Mesendoderm (in vitro differentiated cells): Measurements from ENCODE around the gene ATP6V0E1.

Experiments used
- DNase-seq: peaks from one replicate; pipeline ENCODE4 v3.0.0; 2013
- H2AK5ac ChIP-seq: 2 replicates; pipeline ENCODE4 v1.6.1; 2013; ENCODE audit warnings: low read length, inconsistent platforms
- H2BK120ac ChIP-seq: 2 replicates; pipeline ENCODE4 v1.6.1; 2013; ENCODE audit warnings: low read depth, mild to moderate bottlenecking, low read length, moderate library complexity, mixed read lengths
- H2BK15ac ChIP-seq: replicated peaks from 2 replicates; pipeline ENCODE4 v1.6.1; 2013; ENCODE audit warnings: low read depth, mild to moderate bottlenecking, moderate library complexity
- H2BK5ac ChIP-seq: 2 replicates; pipeline ENCODE4 v1.6.1; 2013; ENCODE audit warnings: low read length, inconsistent platforms
- H3K18ac ChIP-seq: 2 replicates; pipeline ENCODE4 v1.6.1; 2013; ENCODE audit warnings: mild to moderate bottlenecking, low read length, mixed read lengths
- H3K23ac ChIP-seq: one replicate; pipeline ENCODE4 v1.6.1; 2013; ENCODE audit warnings: low read length
- H3K27ac ChIP-seq: 2 replicates; pipeline ENCODE4 v1.5.1; 2013; ENCODE audit warnings: low read depth, mild to moderate bottlenecking, inconsistent platforms, low read length, moderate library complexity
- H3K27me3 ChIP-seq: 2 replicates; pipeline ENCODE4 v1.6.1; 2013; ENCODE audit warnings: low read length, control low read depth, mild to moderate bottlenecking, inconsistent platforms; ENCODE audit not compliant: insufficient read depth, poor library complexity
- H3K36me3 ChIP-seq: 2 replicates; pipeline ENCODE4 v1.6.1; 2013; ENCODE audit warnings: low read length, inconsistent platforms; ENCODE audit not compliant: control insufficient read depth, insufficient read depth
- H3K4ac ChIP-seq: one replicate; pipeline ENCODE4 v1.6.1; 2013; ENCODE audit warnings: low read depth, mild to moderate bottlenecking, low read length, moderate library complexity
- H3K4me1 ChIP-seq: 2 replicates; pipeline ENCODE4 v1.6.1; 2013; ENCODE audit warnings: low read depth, low read length, inconsistent platforms; ENCODE audit not compliant: control insufficient read depth
- H3K4me2 ChIP-seq: 2 replicates; pipeline ENCODE4 v1.6.1; 2013; ENCODE audit warnings: low read length
- H3K4me3 ChIP-seq: 2 replicates; pipeline ENCODE4 v1.5.1; 2013; ENCODE audit warnings: mild to moderate bottlenecking, low read length
- H3K56ac ChIP-seq: one replicate; pipeline ENCODE4 v1.6.1; 2013; ENCODE audit warnings: low read length
- H3K79me1 ChIP-seq: 2 replicates; pipeline ENCODE4 v1.6.1; 2013; ENCODE audit warnings: low read length, inconsistent platforms
- H3K79me2 ChIP-seq: 2 replicates; pipeline ENCODE4 v1.6.1; 2013; ENCODE audit warnings: mild to moderate bottlenecking, low read length; ENCODE audit not compliant: control insufficient read depth, insufficient read depth
- H3K9ac ChIP-seq: 2 replicates; pipeline ENCODE4 v1.6.1; 2013; ENCODE audit warnings: low read length, inconsistent platforms
- H4K5ac ChIP-seq: one replicate; pipeline ENCODE4 v1.6.1; 2013; ENCODE audit warnings: low read length
- H4K8ac ChIP-seq: one replicate; pipeline ENCODE4 v1.6.1; 2013; ENCODE audit warnings: low read depth, mild to moderate bottlenecking, control low read depth, low read length, moderate library complexity
- WGBS: extraction: QIAGEN DNeasy Blood & Tissue Kit; methylation state at CpG from one replicate; pipeline ENCODE4 v1.1.7; 2013; ENCODE audit warnings: low lambda C conversion rate, missing lambda C conversion rate; ENCODE audit not compliant: insufficient coverage; ENCODE audit errors: extremely low coverage; 5-methylcytosine and 5-hydroxymethylcytosine counted together

The ATP6V0E1 gene

DNA sequence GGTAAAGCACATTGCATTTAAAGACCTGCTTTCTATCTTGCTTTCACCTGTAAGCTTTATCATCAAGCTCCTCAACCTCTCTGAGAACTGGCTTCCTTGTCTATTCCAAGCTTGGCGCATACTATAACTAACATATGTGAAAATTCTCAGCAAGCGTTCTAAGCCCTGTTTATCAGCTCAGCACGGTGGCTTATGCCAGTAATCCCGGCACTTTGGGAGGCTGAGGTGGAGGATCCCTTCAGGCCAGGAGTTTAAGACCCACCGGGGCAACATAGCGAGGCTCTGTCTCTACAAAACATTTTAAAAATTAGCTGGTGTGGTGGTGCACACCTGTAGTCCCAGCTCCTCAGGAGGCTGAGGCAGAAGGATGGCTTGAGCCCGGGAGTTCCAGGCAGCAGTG lies 1.6 kb upstream of the ATP6V0E1 start:
- no peak overlapping the region for H3K4me3 ChIP-seq
- H3K36me3 ChIP-seq: no peaks in the 10 kb centered on the region
- H3K56ac ChIP-seq: no peak overlapping the region
- no peak for DNase-seq
- no peak overlapping the region for H3K27ac ChIP-seq
- WGBS: no CpG with 5 or more reads among the region's 7 CpGs
- no peak overlapping the region for H2BK120ac ChIP-seq
- H2BK15ac ChIP-seq: no peak overlapping the region
- H3K79me1 ChIP-seq: peaks cover 6% of the 10 kb centered on the region
- no peaks in the 10 kb centered on the region for H3K27me3 ChIP-seq
- peaks cover 19% of the 10 kb centered on the region for H3K79me2 ChIP-seq
- H3K9ac ChIP-seq: no peak overlapping the region
- no peaks in the 10 kb centered on the region for H3K4me1 ChIP-seq
- H3K23ac ChIP-seq: no peak overlapping the region
- H4K8ac ChIP-seq: no peak overlapping the region
- H3K18ac ChIP-seq: no peak overlapping the region
- no peak overlapping the region for H3K4ac ChIP-seq
- no peak overlapping the region for H2BK5ac ChIP-seq
- H4K5ac ChIP-seq: no peak overlapping the region
- H3K4me2 ChIP-seq: no peak overlapping the region
- no peak overlapping the region for H2AK5ac ChIP-seq

GRCh38 chr5:172984244-172984953 lies 828 bp downstream of the ATP6V0E1 start:
- DNase-seq: peak; percentile 95
- H3K4me3 ChIP-seq: peak overlapping the region; percentile 98
- no peaks in the 10 kb centered on the region for H3K4me1 ChIP-seq

DNA sequence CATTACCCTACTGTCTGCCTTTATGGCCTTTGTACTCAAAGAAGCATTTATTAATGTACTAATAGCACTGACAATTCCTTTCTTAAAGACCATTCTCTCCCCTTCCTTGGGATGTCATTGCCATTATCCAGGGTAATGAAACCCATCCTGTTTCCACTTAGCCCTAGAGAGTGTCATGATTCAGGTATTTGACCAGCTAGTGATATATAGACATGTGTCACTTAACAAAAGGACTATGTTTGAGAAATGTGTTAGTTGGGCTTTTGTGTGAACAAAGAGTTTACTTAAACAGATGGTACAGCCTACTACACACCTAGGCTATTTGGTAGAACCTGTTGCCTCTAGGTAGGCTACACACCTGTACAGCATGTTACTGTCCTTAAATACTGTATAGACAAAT lies 2.0 kb downstream of the ATP6V0E1 start:
- Histone ChIP-seq H3K23ac (no peak overlapping the region), H3K27me3 (no peaks in the 10 kb centered on the region), H3K4me2 (peak overlapping the region; percentile 4), H2BK120ac (no peak overlapping the region), H3K9ac (no peak overlapping the region), H2BK15ac (no peak overlapping the region), H2AK5ac (no peak overlapping the region), H3K18ac (no peak overlapping the region), H3K56ac (no peak overlapping the region), H3K36me3 (no peaks in the 10 kb centered on the region), H3K79me1 (peaks cover 7% of the 10 kb centered on the region), H3K4me3 (no peak overlapping the region), H3K4ac (no peak overlapping the region), H3K27ac (no peak overlapping the region), H4K8ac (no peak overlapping the region), H2BK5ac (no peak overlapping the region), H3K79me2 (peaks cover 31% of the 10 kb centered on the region), H3K4me1 (no peaks in the 10 kb centered on the region), H4K5ac (no peak overlapping the region)
- no peak for DNase-seq

More at GRCh38 chr5:172984244-172984953, 828 bp downstream of the ATP6V0E1 start:
- peak overlapping the region; percentile 91 for H3K9ac ChIP-seq
- H3K4me2 ChIP-seq: peak overlapping the region; percentile 75
- H4K8ac ChIP-seq: no peak overlapping the region
- H3K18ac ChIP-seq: no peak overlapping the region
- peaks cover 29% of the 10 kb centered on the region for H3K79me2 ChIP-seq
- WGBS: no CpG with 5 or more reads among the region's 15 CpGs
- no peaks in the 10 kb centered on the region for H3K36me3 ChIP-seq
- H2BK120ac ChIP-seq: no peak overlapping the region
- H3K56ac ChIP-seq: peak overlapping the region; percentile 97
- no peak overlapping the region for H2AK5ac ChIP-seq
- no peak overlapping the region for H3K4ac ChIP-seq
- H3K27ac ChIP-seq: peak overlapping the region; percentile 17
- H2BK15ac ChIP-seq: no peak overlapping the region
- no peak overlapping the region for H3K23ac ChIP-seq
- H4K5ac ChIP-seq: no peak overlapping the region
- no peak overlapping the region for H2BK5ac ChIP-seq
- H3K27me3 ChIP-seq: no peaks in the 10 kb centered on the region
- peaks cover 6% of the 10 kb centered on the region for H3K79me1 ChIP-seq

DNA sequence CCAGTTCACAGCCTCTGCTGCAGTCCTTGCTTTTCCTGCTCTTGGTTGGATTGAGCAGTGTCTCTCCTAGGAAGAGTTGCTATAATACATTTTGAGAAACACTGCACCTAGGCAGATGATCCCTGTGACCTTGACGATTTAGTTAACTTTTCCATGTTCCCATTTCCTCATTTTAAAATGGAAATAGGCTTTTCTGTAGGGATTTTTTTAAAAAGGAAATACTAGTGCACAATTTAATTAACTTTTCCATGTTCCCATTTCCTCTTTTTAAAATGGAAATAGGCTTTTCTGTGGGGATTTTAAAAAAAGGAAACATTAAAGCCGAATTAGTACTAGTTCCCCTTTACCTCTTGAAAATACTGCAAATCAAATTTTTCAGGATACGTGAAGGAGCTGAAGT lies 4.7 kb downstream of the ATP6V0E1 start:
- peaks cover 11% of the 10 kb centered on the region for H3K79me1 ChIP-seq

GRCh38 chr5:172990776-172991175 lies 7.2 kb downstream of the ATP6V0E1 start:
- Histone ChIP-seq H3K27ac (no peak overlapping the region), H2BK5ac (no peak overlapping the region), H4K8ac (no peak overlapping the region), H3K18ac (no peak overlapping the region), H3K4me3 (no peak overlapping the region), H2BK15ac (no peak overlapping the region), H4K5ac (no peak overlapping the region), H3K56ac (no peak overlapping the region), H2BK120ac (no peak overlapping the region), H3K23ac (no peak overlapping the region), H3K4me2 (no peak overlapping the region), H3K79me1 (peaks cover 10% of the 10 kb centered on the region), H3K9ac (no peak overlapping the region), H3K79me2 (peaks cover 23% of the 10 kb centered on the region), H3K27me3 (no peaks in the 10 kb centered on the region), H3K36me3 (peaks cover 2% of the 10 kb centered on the region), H3K4me1 (no peaks in the 10 kb centered on the region), H3K4ac (no peak overlapping the region), H2AK5ac (no peak overlapping the region)
- DNase-seq: no peak
- no CpG with 5 or more reads among the region's 8 CpGs for WGBS

More for the DNA sequence above, 4.7 kb downstream of the ATP6V0E1 start:
- no peaks in the 10 kb centered on the region for H3K36me3 ChIP-seq
- H3K23ac ChIP-seq: no peak overlapping the region
- no peak overlapping the region for H3K4ac ChIP-seq
- no peak overlapping the region for H3K4me2 ChIP-seq
- no peak for DNase-seq
- H3K27me3 ChIP-seq: no peaks in the 10 kb centered on the region
- no peak overlapping the region for H3K9ac ChIP-seq
- peaks cover 37% of the 10 kb centered on the region for H3K79me2 ChIP-seq
- WGBS: no CpG with 5 or more reads among the region's 3 CpGs
- no peak overlapping the region for H4K8ac ChIP-seq
- H3K56ac ChIP-seq: no peak overlapping the region
- no peak overlapping the region for H2BK120ac ChIP-seq
- H3K4me1 ChIP-seq: no peaks in the 10 kb centered on the region
- H2BK15ac ChIP-seq: no peak overlapping the region
- H2AK5ac ChIP-seq: no peak overlapping the region
- no peak overlapping the region for H2BK5ac ChIP-seq
- no peak overlapping the region for H4K5ac ChIP-seq
- H3K18ac ChIP-seq: no peak overlapping the region
- H3K4me3 ChIP-seq: no peak overlapping the region
- no peak overlapping the region for H3K27ac ChIP-seq

DNA sequence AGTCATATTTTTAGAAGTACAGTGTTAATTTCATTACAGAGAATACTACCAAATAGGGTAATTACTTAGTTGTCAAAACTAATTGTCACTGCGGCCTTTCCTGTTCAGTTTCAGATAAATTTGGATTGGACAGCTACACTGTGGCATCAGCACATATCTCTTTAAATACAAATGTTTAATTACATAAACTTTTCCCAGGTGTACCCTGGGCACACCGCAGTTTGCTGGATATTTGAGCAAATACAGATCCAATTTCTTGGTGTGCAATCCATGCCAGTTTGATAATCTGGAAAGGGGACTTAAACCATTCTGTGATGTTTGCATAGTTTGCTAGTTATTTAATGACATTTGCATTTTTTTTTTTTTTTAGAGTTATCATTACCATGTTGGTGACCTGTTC lies 10.8 kb downstream of the ATP6V0E1 start:
- Histone ChIP-seq H2BK5ac (no peak overlapping the region), H2AK5ac (no peak overlapping the region), H3K4me2 (no peak overlapping the region), H4K5ac (no peak overlapping the region), H2BK15ac (no peak overlapping the region), H2BK120ac (no peak overlapping the region), H4K8ac (no peak overlapping the region), H3K36me3 (peaks cover 2% of the 10 kb centered on the region), H3K4ac (no peak overlapping the region), H3K27ac (no peak overlapping the region), H3K79me1 (peaks cover 11% of the 10 kb centered on the region), H3K9ac (no peak overlapping the region), H3K56ac (no peak overlapping the region), H3K4me3 (no peak overlapping the region), H3K27me3 (no peaks in the 10 kb centered on the region), H3K4me1 (no peaks in the 10 kb centered on the region), H3K79me2 (peaks cover 9% of the 10 kb centered on the region), H3K18ac (no peak overlapping the region), H3K23ac (no peak overlapping the region)
- no peak for DNase-seq
- no CpG with 5 or more reads among the region's 2 CpGs for WGBS
